GM12891 (cell line): ENCODE measurements around the gene PDRG1.

Source experiments
- POLR2A ChIP-seq: IDR thresholded peaks from 2 replicates; pipeline ENCODE4 v1.6.1; 2011; ENCODE audit warnings: low read depth, low read length, control low read depth
- POLR2AphosphoS5 ChIP-seq: IDR thresholded peaks from 2 replicates; pipeline ENCODE4 v1.6.1; 2011; ENCODE audit warnings: low read depth, low read length, control low read depth
- POU2F2 ChIP-seq: IDR thresholded peaks from 2 replicates; pipeline ENCODE4 v1.6.1; 2011; ENCODE audit warnings: low read depth, mild to moderate bottlenecking, control low read depth, low read length, moderate library complexity
- SPI1 ChIP-seq: IDR thresholded peaks from 2 replicates; pipeline ENCODE4 v1.6.1; 2011; ENCODE audit warnings: low read depth, low read length, control low read depth
- TAF1 ChIP-seq: IDR thresholded peaks from 2 replicates; pipeline ENCODE4 v1.6.1; 2011; ENCODE audit warnings: low read depth, low read length, control low read depth

DNA sequence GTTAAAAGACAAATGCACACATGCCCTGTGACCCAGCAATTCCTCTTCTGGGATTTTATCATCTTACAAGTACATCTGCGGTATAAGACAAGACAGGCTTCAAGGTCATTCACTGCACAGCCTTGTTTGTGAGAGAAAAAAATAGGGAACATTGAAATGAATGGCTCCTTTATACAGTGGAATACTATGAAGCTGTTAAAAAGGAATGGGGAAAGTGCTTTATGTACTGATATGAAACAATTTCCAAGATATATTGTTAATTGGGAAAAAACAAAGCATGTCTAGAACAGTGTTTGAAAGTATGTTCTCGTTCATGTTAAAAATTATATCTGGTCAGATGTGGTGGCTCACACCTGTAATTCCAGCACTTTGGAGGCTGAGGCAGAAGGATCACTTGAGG, 25.4 kb downstream of the PDRG1 start:
- TF ChIP-seq POLR2A (no peak), POLR2AphosphoS5 (no peak), TAF1 (no peak), SPI1 (no peak), POU2F2 (no peak)
